T-cell (primary cell): ENCODE results near the gene CHD5. TPM values are rescaled to one million over a fixed set of nuclear protein-coding genes. Genes with fewer than 3 reads are reported as not detected.
A peak's percentile ranks its signal among the peaks of the same experiment; 100 is the strongest.

ENCODE experiments used
- ATAC-seq, 4 experiments: fragments of 200-7000 bp in 3 of 4; fragments of 150-1000 bp in 1 of 4; cut with Tn5 transposase; replicated peaks in 1 of 4; 1 replicate in 3 of 4; 2 replicates in 1 of 4; pipeline ENCODE4 v1.10.0; 2021; ENCODE audit warnings: moderate library complexity in 3 of 4, mild to moderate bottlenecking in 2 of 4, moderate number of reproducible peaks in 1 of 4
- CTCF ChIA-PET, 2 donors: fragments of 300-600 bp; sonication (Branson Sonifier 250); formaldehyde crosslinking; loops; one replicate each; lab custom pipeline; 2022; ENCODE audit warnings: antibody characterized with exemption in 2 of 2; lab: Charles Lee
- POLR2A ChIA-PET, 2 donors: fragments of 300-600 bp; sonication (Branson Sonifier 250); formaldehyde crosslinking; loops; one replicate each; lab custom pipeline; 2022; ENCODE audit warnings: antibody characterized with exemption in 2 of 2; lab: Charles Lee
- DNase-seq, 35 experiments: peaks; one replicate each; pipeline versions ENCODE4 v3.0.0 to v3.0.0-alpha.2; 2013 to 2023
- H3K27ac ChIP-seq: one replicate; pipeline ENCODE4 v1.5.1; 2013; ENCODE audit warnings: low read length
- H3K27me3 ChIP-seq, 2 experiments: replicated peaks in 1 of 2; 1 replicate in 1 of 2; 2 replicates in 1 of 2; pipeline versions ENCODE4 v1.6.1 to v1.7.0; 2013; ENCODE audit warnings: low read length in 1 of 2, mixed read lengths in 1 of 2; ENCODE audit not compliant: control insufficient read depth in 2 of 2, insufficient read depth in 2 of 2; ENCODE audit errors: extremely low read depth in 1 of 2
- H3K36me3 ChIP-seq, 2 donors: 1 replicate in 1 of 2; 2 replicates in 1 of 2; pipeline versions ENCODE4 v1.6.1 to v1.7.0; 2013; ENCODE audit warnings: low read length in 1 of 2; ENCODE audit not compliant: control insufficient read depth in 2 of 2, insufficient read depth in 1 of 2; ENCODE audit errors: extremely low read depth in 1 of 2
- H3K4me1 ChIP-seq, 2 experiments: 1 replicate in 1 of 2; 2 replicates in 1 of 2; pipeline versions ENCODE4 v1.6.1 to v1.7.0; 2013; ENCODE audit warnings: low read length in 2 of 2, mixed read lengths in 1 of 2; ENCODE audit not compliant: insufficient read depth in 2 of 2, control insufficient read depth in 1 of 2; ENCODE audit errors: extremely low read depth in 1 of 2
- H3K4me3 ChIP-seq, 2 donors: 1 replicate in 1 of 2; 2 replicates in 1 of 2; pipeline versions ENCODE4 v1.5.1 to v1.7.0; 2013; ENCODE audit warnings: mild to moderate bottlenecking in 2 of 2, low read length in 1 of 2, moderate library complexity in 1 of 2; ENCODE audit not compliant: control insufficient read depth in 1 of 2; ENCODE audit errors: extremely low read depth in 1 of 2
- H3K9me3 ChIP-seq: 2 replicates; pipeline ENCODE4 v1.7.0; 2013
- H3K27ac Mint-ChIP-seq, 2 donors: one replicate each; pipeline ENCODE4 v1.8.0; 2020 to 2021; ENCODE audit warnings: mild to moderate bottlenecking in 2 of 2, mixed read lengths in 2 of 2
- H3K27me3 Mint-ChIP-seq, 2 donors: one replicate each; pipeline ENCODE4 v1.8.0; 2021 to 2022; ENCODE audit warnings: mixed read lengths in 2 of 2
- H3K36me3 Mint-ChIP-seq: one replicate; pipeline ENCODE4 v1.8.0; 2021; ENCODE audit warnings: mixed read lengths
- H3K4me1 Mint-ChIP-seq, 3 donors: one replicate each; pipeline ENCODE4 v1.8.0; 2020 to 2022; ENCODE audit warnings: mixed read lengths in 3 of 3, mild to moderate bottlenecking in 1 of 3
- H3K4me3 Mint-ChIP-seq, 3 donors: one replicate each; pipeline ENCODE4 v1.8.0; 2020 to 2022; ENCODE audit warnings: mild to moderate bottlenecking in 3 of 3, mixed read lengths in 3 of 3, moderate library complexity in 3 of 3
- H3K9me3 Mint-ChIP-seq, 3 donors: one replicate each; pipeline ENCODE4 v1.8.0; 2020 to 2022; ENCODE audit warnings: mixed read lengths in 3 of 3
- WGBS: methylation state at CpG from one replicate; pipeline ENCODE4 v1.1.5; 2013; ENCODE audit warnings: missing lambda C conversion rate; ENCODE audit not compliant: insufficient coverage; 5-methylcytosine and 5-hydroxymethylcytosine counted together
- total RNA-seq, 35 experiments: library from RNA in 6 of 35; stranded (reverse) in 6 of 35; fragments of 120-200 nt in 1 of 35; gene quantifications; one replicate each; pipeline versions ENCODE4 v1.2.1 to v1.2.4 and lab custom pipeline; 2013 to 2026

The CHD5 gene
- total RNA-seq, 5 donors from 2014 or later (not counting 1 experiment from before 2014, with no cell fraction given), result 0.05 to 0.23 (median 0.16) TPM

- ChIA-PET POLR2A (no interaction called here), CTCF (no interaction called here)
- no peaks in the 10 kb centered on the region for H3K36me3 Mint-ChIP-seq
- H3K36me3 ChIP-seq, result no peaks in the 10 kb centered on the region
- H3K27ac ChIP-seq, result no peak overlapping the region
- H3K4me3 ChIP-seq, result no peak overlapping the region
- H3K9me3 Mint-ChIP-seq, result no peaks in the 10 kb centered on the region
- peaks cover 0 to 35% of the 10 kb centered on the region in 2 experiments for H3K27me3 ChIP-seq
- H3K27me3 Mint-ChIP-seq, result peaks cover 11 to 16% of the 10 kb centered on the region in 2 donors
- H3K4me1 Mint-ChIP-seq, result peaks cover 0 to 1% (median 0%) of the 10 kb centered on the region in 3 donors
- no peak for ATAC-seq
- DNase-seq, result no peak
- 79% methylated on average over 5 of the region's 13 CpGs for WGBS
- H3K4me3 Mint-ChIP-seq, result no peak overlapping the region
- H3K9me3 ChIP-seq, result no peaks in the 10 kb centered on the region
- H3K4me1 ChIP-seq, result peaks cover 0 to 6% of the 10 kb centered on the region in 2 experiments
- H3K27ac Mint-ChIP-seq, result no peak overlapping the region
Observed at GRCh38 chr1:6103854-6104530, 76.1 kb downstream of the CHD5 start.

- H3K27ac ChIP-seq, result no peak overlapping the region
- CTCF ChIA-PET, result no interaction called here
- H3K4me1 Mint-ChIP-seq, result peaks cover 0 to 3% (median 0%) of the 10 kb centered on the region in 3 donors
- peaks cover 0 to 31% of the 10 kb centered on the region in 2 experiments for H3K27me3 ChIP-seq
- H3K4me3 Mint-ChIP-seq, result no peak overlapping the region
- H3K9me3 ChIP-seq, result no peaks in the 10 kb centered on the region
- peak in 1 of 4 experiments; percentile 9 for ATAC-seq
- no peak overlapping the region for H3K27ac Mint-ChIP-seq
- no peak overlapping the region for H3K4me3 ChIP-seq
- H3K27me3 Mint-ChIP-seq, result peaks cover 4 to 11% of the 10 kb centered on the region in 2 donors
- H3K36me3 ChIP-seq, result peaks cover 4 to 5% of the 10 kb centered on the region in 2 donors
- no peaks in the 10 kb centered on the region for H3K9me3 Mint-ChIP-seq
- 91% methylated on average over 17 of the region's 22 CpGs for WGBS
- POLR2A ChIA-PET, result no interaction called here
- peaks cover 4% of the 10 kb centered on the region for H3K36me3 Mint-ChIP-seq
- DNase-seq, result no peak
- peaks cover 0 to 6% of the 10 kb centered on the region in 2 experiments for H3K4me1 ChIP-seq
Observed at GRCh38 chr1:6103111-6103853, 76.8 kb downstream of the CHD5 start.

- Mint-ChIP-seq H3K27me3 (peaks cover 0 to 4% of the 10 kb centered on the region in 2 donors), H3K36me3 (peaks cover 10% of the 10 kb centered on the region), H3K4me1 (peaks cover 0 to 3% (median 0%) of the 10 kb centered on the region in 3 donors), H3K27ac (no peak overlapping the region), H3K4me3 (no peak overlapping the region), H3K9me3 (no peaks in the 10 kb centered on the region)
- H3K36me3 ChIP-seq, result peaks cover 5 to 10% of the 10 kb centered on the region in 2 donors
- ChIA-PET CTCF (no interaction called here), POLR2A (no interaction called here)
- no peak overlapping the region for H3K4me3 ChIP-seq
- peaks cover 0 to 31% of the 10 kb centered on the region in 2 experiments for H3K27me3 ChIP-seq
- H3K27ac ChIP-seq, result no peak overlapping the region
- no peak for ATAC-seq
- DNase-seq, result no peak
- H3K9me3 ChIP-seq, result no peaks in the 10 kb centered on the region
- WGBS, result 82% methylated on average over 8 of the region's 9 CpGs
- H3K4me1 ChIP-seq, result peaks cover 0 to 6% of the 10 kb centered on the region in 2 experiments
Observed at GRCh38 chr1:6102532-6102845, 77.6 kb downstream of the CHD5 start.

- no peak overlapping the region for H3K4me3 ChIP-seq
- CTCF ChIA-PET, result no interaction called here
- POLR2A ChIA-PET, result no interaction called here
Observed at GRCh38 chr1:6101826-6102531, 78.1 kb downstream of the CHD5 start.

GRCh38 chr1:6100861-6101783 lies 79.0 kb downstream of the CHD5 start:
- ATAC-seq (peak in 3 of 4 experiments; percentile 6 to 21 (median 20)), DNase-seq (no peak)
- peaks cover 5 to 22% of the 10 kb centered on the region in 2 donors for H3K36me3 ChIP-seq
- H3K9me3 ChIP-seq, result no peaks in the 10 kb centered on the region
- POLR2A ChIA-PET, result no interaction called here
- 72% methylated on average over 9 of the region's 23 CpGs for WGBS
- no peaks in the 10 kb centered on the region for H3K27me3 Mint-ChIP-seq
- H3K27ac Mint-ChIP-seq, result no peak overlapping the region
- H3K27ac ChIP-seq, result no peak overlapping the region
- H3K9me3 Mint-ChIP-seq, result no peaks in the 10 kb centered on the region
- CTCF ChIA-PET, result interaction anchor here in 1 of 2 donors (0.6 kb wide), 1 partner anchor 675 kb away, joined by 3 read pairs; no protein-coding TSS in a partner anchor
- peaks cover 0 to 31% of the 10 kb centered on the region in 2 experiments for H3K27me3 ChIP-seq
- H3K4me1 Mint-ChIP-seq, result peaks cover 0 to 3% (median 0%) of the 10 kb centered on the region in 3 donors
- no peak overlapping the region for H3K4me3 ChIP-seq
- H3K4me1 ChIP-seq, result peaks cover 0 to 6% of the 10 kb centered on the region in 2 experiments
- peaks cover 13% of the 10 kb centered on the region for H3K36me3 Mint-ChIP-seq
- H3K4me3 Mint-ChIP-seq, result no peak overlapping the region

More at GRCh38 chr1:6101826-6102531, 78.1 kb downstream of the CHD5 start:
- Mint-ChIP-seq H3K4me1 (peaks cover 0 to 3% (median 0%) of the 10 kb centered on the region in 3 donors), H3K9me3 (no peaks in the 10 kb centered on the region), H3K4me3 (no peak overlapping the region), H3K27me3 (no peaks in the 10 kb centered on the region), H3K36me3 (peaks cover 13% of the 10 kb centered on the region), H3K27ac (no peak overlapping the region)
- H3K36me3 ChIP-seq, result peaks cover 5 to 14% of the 10 kb centered on the region in 2 donors
- DNase-seq (no peak), ATAC-seq (peak in 1 of 4 experiments; percentile 19)
- WGBS, result 15% methylated on average over 7 of the region's 25 CpGs
- peaks cover 0 to 6% of the 10 kb centered on the region in 2 experiments for H3K4me1 ChIP-seq
- H3K9me3 ChIP-seq, result no peaks in the 10 kb centered on the region
- H3K27ac ChIP-seq, result no peak overlapping the region
- H3K27me3 ChIP-seq, result peaks cover 0 to 31% of the 10 kb centered on the region in 2 experiments
